Subcutaneous abdominal adipose tissue (tissue), 5 donors: Measurements from ENCODE around the gene CNFN.

Experiments
- H3K27ac ChIP-seq: one replicate; pipeline ENCODE4 v1.7.0; 2013; ENCODE audit warnings: low read depth, mild to moderate bottlenecking, inconsistent platforms, low read length, moderate library complexity
- H3K27me3 ChIP-seq, 5 donors: one replicate each; pipeline ENCODE4 v1.7.0; 2013; ENCODE audit warnings: low read length in 5 of 5, inconsistent platforms in 1 of 5; ENCODE audit not compliant: control insufficient read depth in 5 of 5, insufficient read depth in 4 of 5
- H3K36me3 ChIP-seq, 5 donors: one replicate each; pipeline ENCODE4 v1.7.0; 2013; ENCODE audit warnings: low read length in 5 of 5; ENCODE audit not compliant: control insufficient read depth in 5 of 5, insufficient read depth in 5 of 5
- H3K4me1 ChIP-seq, 5 donors: one replicate each; pipeline ENCODE4 v1.7.0; 2013; ENCODE audit warnings: low read length in 5 of 5, mild to moderate bottlenecking in 3 of 5, moderate library complexity in 1 of 5; ENCODE audit not compliant: control insufficient read depth in 5 of 5, insufficient read depth in 5 of 5
- H3K4me3 ChIP-seq, 5 donors: one replicate each; pipeline ENCODE4 v1.7.0; 2013; ENCODE audit warnings: low read length in 5 of 5, low read depth in 1 of 5
- H3K9ac ChIP-seq, 5 donors: one replicate each; pipeline ENCODE4 v1.7.0; 2013; ENCODE audit warnings: low read length in 5 of 5, mild to moderate bottlenecking in 4 of 5, moderate library complexity in 3 of 5
- H3K9me3 ChIP-seq, 5 donors: one replicate each; pipeline ENCODE4 v1.7.0; 2013; ENCODE audit warnings: low read length in 5 of 5; ENCODE audit not compliant: control insufficient read depth in 5 of 5
- donor health status: healthy.
- donor health status: healthy.
- donor health status: healthy.
- donor health status: healthy.
- donor health status: healthy.

CNFN gene

DNA sequence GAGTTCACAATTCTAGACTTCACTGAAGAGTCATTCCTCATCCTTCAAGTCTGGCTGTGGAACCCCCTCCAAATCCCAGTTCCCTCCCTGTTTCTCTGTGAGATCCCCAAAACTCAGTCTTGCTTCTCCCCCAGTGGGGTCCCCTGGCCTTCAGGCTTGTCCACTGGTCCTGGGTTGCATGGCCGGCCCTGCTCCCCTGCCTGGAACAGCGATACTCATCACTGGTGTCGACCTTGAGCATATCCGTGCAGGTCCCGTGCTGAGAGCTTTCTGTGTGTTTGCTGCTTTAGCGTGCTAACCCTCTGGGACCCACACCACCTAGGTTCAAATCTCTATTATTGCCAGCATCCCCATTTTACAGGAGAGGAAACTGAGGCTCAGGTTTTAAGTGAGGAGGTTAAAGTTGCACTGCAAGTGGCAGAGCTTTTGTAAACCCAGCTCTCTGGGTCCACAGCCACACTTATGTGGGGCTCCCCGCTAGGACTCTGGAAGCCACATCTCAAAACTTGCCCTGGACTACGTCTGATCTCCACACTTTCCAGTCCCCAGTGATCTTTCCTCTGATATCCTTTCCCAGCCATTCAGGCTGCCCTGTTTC lies 21.6 kb upstream of the CNFN start:
- peaks cover 9 to 83% (median 66%) of the 10 kb centered on the region in 5 donors for H3K4me1 ChIP-seq
- H3K9me3 ChIP-seq = no peaks in the 10 kb centered on the region
- H3K4me3 ChIP-seq = peak overlapping the region; percentile 68 to 94 (median 79)
- H3K36me3 ChIP-seq = peaks cover 0 to 50% (median 45%) of the 10 kb centered on the region in 5 donors
- H3K27ac ChIP-seq = peak overlapping the region; percentile 100
- H3K27me3 ChIP-seq = no peaks in the 10 kb centered on the region
- peak overlapping the region; percentile 68 to 96 (median 78) for H3K9ac ChIP-seq

GRCh38 chr19:42410371-42410770 lies 20.3 kb upstream of the CNFN start:
- peaks cover 0 to 63% (median 58%) of the 10 kb centered on the region in 5 donors for H3K36me3 ChIP-seq
- H3K4me1 ChIP-seq = peaks cover 10 to 93% (median 77%) of the 10 kb centered on the region in 5 donors
- peak overlapping the region; percentile 100 for H3K27ac ChIP-seq
- H3K9me3 ChIP-seq = no peaks in the 10 kb centered on the region
- peak overlapping the region; percentile 68 to 94 (median 79) for H3K4me3 ChIP-seq
- no peaks in the 10 kb centered on the region for H3K27me3 ChIP-seq
- peak overlapping the region; percentile 68 to 96 (median 78) for H3K9ac ChIP-seq

DNA sequence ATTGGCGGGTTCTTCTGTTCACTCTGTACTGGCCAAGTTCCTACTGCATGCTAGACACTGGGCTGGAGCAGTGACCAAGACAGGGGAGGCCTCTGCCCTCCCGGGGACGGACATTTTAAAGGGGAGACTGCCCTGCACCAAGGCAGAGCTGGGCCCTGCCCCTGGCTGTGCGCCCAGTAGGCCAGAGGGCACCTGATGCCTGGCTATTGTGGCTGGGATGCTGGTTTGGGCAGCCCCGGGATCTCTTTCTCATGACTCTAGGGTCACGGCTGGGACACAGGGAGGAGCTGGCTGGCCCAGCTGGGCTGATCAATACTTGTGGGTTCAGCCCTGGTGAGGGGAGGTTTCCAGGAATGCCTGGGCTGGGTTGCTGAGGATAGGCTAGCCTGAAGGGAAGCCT lies 19.4 kb upstream of the CNFN start:
- Histone ChIP-seq H3K27ac (peak overlapping the region; percentile 100), H3K36me3 (peaks cover 0 to 69% (median 66%) of the 10 kb centered on the region in 5 donors), H3K9ac (peak overlapping the region; percentile 68 to 96 (median 78)), H3K4me1 (peaks cover 10 to 98% (median 84%) of the 10 kb centered on the region in 5 donors), H3K9me3 (no peaks in the 10 kb centered on the region), H3K4me3 (peak overlapping the region; percentile 68 to 94 (median 79)), H3K27me3 (no peaks in the 10 kb centered on the region)

DNA sequence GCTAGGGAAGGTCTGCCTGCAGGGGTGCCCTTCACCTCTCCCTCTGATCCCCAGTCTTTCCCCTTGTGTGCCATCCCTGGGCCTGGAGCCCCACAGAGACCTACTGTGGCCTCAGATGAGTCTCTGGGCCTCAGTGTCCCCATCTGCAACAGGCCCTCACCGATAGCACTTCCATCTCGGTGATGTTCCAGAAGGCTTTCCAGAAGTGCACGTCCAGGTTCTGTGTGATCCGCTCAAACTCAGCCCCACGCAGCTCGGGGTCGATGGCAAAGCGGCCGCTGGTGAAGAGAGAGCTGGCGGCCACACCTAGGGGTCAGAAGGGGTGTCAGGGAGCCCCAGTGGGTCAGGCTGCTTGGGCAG lies 17.7 kb upstream of the CNFN start:
- Histone ChIP-seq H3K36me3 (peaks cover 0 to 78% (median 71%) of the 10 kb centered on the region in 5 donors), H3K27me3 (no peaks in the 10 kb centered on the region), H3K27ac (peak overlapping the region; percentile 100), H3K9me3 (no peaks in the 10 kb centered on the region), H3K4me1 (peaks cover 9 to 87% (median 81%) of the 10 kb centered on the region in 5 donors), H3K9ac (peak overlapping the region in 4 of 5 donors; percentile 3 to 96 (median 81)), H3K4me3 (peak overlapping the region; percentile 68 to 94 (median 79))

DNA sequence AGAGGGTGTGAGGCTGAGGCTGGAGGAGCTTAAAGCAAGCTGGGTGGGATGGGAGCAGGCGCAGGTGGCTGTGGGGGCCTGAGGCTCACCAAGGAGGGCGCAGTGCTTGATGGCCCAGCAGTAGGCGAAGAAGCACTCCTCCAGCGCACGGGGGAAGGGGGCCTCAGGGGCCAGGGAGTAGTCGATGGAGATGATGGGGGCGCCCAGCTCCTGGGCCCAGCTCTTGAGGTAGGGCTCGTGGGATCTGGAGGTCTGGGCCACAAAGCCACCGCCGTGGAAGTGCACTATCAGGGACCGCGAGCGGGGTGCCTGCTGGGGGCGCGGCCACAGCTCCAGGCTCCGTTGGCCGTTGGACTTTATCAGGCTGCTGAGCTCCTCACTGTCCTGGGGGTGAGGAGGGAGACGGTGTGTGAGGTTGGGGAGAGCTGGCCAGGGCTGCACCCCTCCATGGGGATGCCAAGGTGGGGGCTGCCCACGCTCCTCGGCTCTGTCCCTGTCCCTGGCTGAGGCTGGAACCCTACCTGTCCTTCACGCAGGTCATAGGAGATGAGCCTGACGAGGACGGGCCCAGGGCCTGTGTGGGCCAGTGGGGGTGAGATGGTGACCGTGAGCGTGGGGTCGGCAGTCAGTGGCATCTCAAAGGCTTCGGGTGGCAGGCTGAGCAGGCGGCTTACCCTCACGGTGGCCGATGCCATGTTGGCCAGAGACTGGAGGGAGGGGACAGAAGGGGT lies 17.2 kb upstream of the CNFN start:
- peak overlapping the region in 4 of 5 donors; percentile 56 to 96 (median 81) for H3K9ac ChIP-seq
- H3K36me3 ChIP-seq = peaks cover 0 to 81% (median 75%) of the 10 kb centered on the region in 5 donors
- peak overlapping the region; percentile 68 to 94 (median 79) for H3K4me3 ChIP-seq
- H3K9me3 ChIP-seq = no peaks in the 10 kb centered on the region
- H3K27me3 ChIP-seq = no peaks in the 10 kb centered on the region
- H3K4me1 ChIP-seq = peaks cover 8 to 88% (median 80%) of the 10 kb centered on the region in 5 donors
- peak overlapping the region; percentile 100 for H3K27ac ChIP-seq

- peaks cover 0 to 81% (median 75%) of the 10 kb centered on the region in 5 donors for H3K36me3 ChIP-seq
- H3K27ac ChIP-seq = peak overlapping the region; percentile 100
- H3K4me3 ChIP-seq = peak overlapping the region; percentile 68 to 80 (median 70)
- H3K9me3 ChIP-seq = no peaks in the 10 kb centered on the region
- no peaks in the 10 kb centered on the region for H3K27me3 ChIP-seq
- H3K9ac ChIP-seq = peak overlapping the region in 2 of 5 donors; percentile 16 to 94
- peaks cover 6 to 91% (median 84%) of the 10 kb centered on the region in 5 donors for H3K4me1 ChIP-seq
Measured at GRCh38 chr19:42406111-42406510, 16.0 kb upstream of the CNFN start.

GRCh38 chr19:42403586-42403985 lies 13.5 kb upstream of the CNFN start:
- H3K36me3 ChIP-seq = peaks cover 0 to 56% (median 54%) of the 10 kb centered on the region in 5 donors
- H3K9ac ChIP-seq = no peak overlapping the region
- H3K27ac ChIP-seq = peak overlapping the region; percentile 60
- H3K4me1 ChIP-seq = peaks cover 5 to 72% (median 64%) of the 10 kb centered on the region in 5 donors
- no peak overlapping the region for H3K4me3 ChIP-seq
- H3K9me3 ChIP-seq = no peaks in the 10 kb centered on the region
- no peaks in the 10 kb centered on the region for H3K27me3 ChIP-seq

DNA sequence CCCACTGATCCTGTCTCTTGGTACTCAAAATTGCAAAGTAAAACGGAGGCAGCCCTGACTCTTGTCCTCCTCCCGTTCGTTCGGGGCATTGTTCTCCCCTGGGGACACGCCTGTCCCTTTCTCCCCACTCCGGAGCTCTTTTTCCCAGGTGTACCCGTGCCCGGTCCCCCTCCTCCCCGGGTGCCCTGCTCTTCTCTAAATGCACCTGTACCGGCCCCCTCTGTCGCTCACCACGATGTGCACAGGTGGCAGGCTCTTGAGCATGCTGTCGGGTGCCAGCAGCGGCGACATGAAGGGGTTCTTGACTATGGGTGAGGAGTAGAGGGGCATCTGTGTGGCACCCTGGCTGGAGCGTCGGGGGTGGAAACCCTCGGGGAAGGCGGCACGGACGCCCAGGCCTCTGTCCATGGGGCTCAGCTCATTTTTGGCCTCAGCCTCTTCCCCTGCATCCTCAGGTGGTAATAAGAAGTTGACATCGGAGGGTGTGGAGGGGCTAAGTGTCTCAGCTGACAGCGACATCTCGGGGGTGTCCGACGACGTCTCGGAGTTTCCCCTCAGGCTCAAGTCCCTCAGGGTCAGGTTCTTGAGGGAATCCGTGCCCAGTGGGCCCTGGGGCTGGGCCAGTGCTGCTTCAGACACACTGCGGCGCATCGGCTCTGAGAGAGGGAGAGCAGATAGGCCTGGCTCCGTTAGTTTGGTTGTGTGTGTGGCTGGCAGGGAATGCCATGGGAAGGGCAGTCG lies 12.4 kb upstream of the CNFN start:
- Histone ChIP-seq H3K9me3 (no peaks in the 10 kb centered on the region), H3K9ac (peak overlapping the region in 1 of 5 donors; percentile 38), H3K27me3 (no peaks in the 10 kb centered on the region), H3K4me3 (peak overlapping the region in 4 of 5 donors; percentile 40 to 62 (median 53)), H3K4me1 (peaks cover 10 to 68% (median 59%) of the 10 kb centered on the region in 5 donors), H3K27ac (peak overlapping the region; percentile 60), H3K36me3 (peaks cover 0 to 46% (median 44%) of the 10 kb centered on the region in 5 donors)

DNA sequence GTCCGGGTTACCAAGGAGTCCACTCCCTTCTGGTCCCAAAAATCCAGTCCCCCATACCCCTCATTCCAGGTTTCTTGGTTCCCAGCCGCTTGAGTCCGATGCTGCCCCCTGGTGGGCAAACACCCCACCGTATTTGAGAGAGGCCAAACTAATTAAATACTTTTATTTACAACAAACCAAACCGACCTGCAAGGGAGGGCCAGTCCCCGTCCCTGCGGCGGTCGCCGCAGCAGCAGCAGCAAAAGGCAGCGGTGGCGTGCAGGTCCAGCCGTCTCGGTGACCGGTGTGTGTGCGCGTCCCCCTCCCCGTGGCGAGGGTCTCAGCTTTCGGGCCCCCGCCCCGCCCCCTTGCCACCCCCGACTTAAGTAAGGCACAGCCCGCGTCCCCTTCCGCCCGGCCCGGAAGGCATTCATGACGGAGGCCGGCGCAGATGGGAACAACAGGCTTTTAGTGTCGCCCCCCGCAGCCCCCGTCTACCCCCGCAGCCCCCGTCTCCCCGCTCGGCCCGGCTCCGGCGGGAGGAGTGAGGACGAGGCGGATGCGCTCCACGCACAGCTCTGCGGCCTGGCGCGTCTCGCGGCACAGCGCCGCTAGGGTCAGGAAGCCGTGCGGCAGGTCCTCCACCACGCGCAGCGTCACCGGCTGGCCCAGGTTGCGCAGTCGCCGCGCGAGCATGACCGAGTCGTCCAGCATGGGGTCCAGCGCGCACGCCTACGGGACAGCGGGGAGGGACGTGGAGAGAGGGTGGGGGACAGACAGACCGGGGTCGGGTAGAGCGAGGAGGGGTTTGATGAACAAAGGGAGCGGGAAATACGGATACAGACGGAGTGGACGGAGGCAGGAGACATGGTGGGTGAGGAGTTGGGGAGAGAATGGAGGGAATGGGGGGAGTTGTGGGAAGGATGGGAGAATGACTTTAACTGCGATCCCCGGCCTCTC lies 11.5 kb upstream of the CNFN start:
- Histone ChIP-seq H3K4me1 (peaks cover 8 to 65% (median 57%) of the 10 kb centered on the region in 5 donors), H3K9me3 (no peaks in the 10 kb centered on the region), H3K27ac (peak overlapping the region; percentile 60), H3K27me3 (no peaks in the 10 kb centered on the region), H3K9ac (peak overlapping the region in 2 of 5 donors; percentile 48 to 49), H3K4me3 (peak overlapping the region; percentile 40 to 62 (median 54)), H3K36me3 (peaks cover 0 to 37% (median 35%) of the 10 kb centered on the region in 5 donors)
